HepG2 (cell line): Measurements from ENCODE around the gene PDE4D. TPM values are rescaled to one million over a fixed set of nuclear protein-coding genes. Genes with fewer than 3 reads are reported as not detected.

Experiments
- ATAC-seq: fragments of 200-7000 bp; cut with Tn5 transposase; 3 replicates; pipeline ENCODE4 v1.9.1; 2020; ENCODE audit warnings: mild to moderate bottlenecking, moderate library complexity
- BruUV-seq: library from RNA; stranded (reverse); fragments of 400-500 nt; replicated peaks from 2 replicates; lab custom pipeline; 2021; lab: Mats Ljungman, UMichigan
- CTCF ChIA-PET: fragments of 300-600 bp; formaldehyde crosslinking; extraction: SDS; loops from one replicate; lab custom pipeline; 2021; ENCODE audit warnings: low total read pairs, inconsistent platforms, low intra/inter-chr PET ratio; lab: Yijun Ruan, JAX
- POLR2A ChIA-PET: fragments of 350-600 bp; sonication (Branson Sonifier 250); formaldehyde crosslinking; loops from one replicate; lab custom pipeline; 2020; ENCODE audit warnings: antibody characterized with exemption, inconsistent platforms; lab: Yijun Ruan, JAX
- DNase-seq: peaks from one replicate; pipeline ENCODE4 v3.0.0-alpha.2; 2015; ENCODE audit warnings: low spot score
- FAIRE-seq: peaks from 3 replicates; lab custom pipeline; 2011; peaks lifted over from hg19 to GRCh38; lab: Jason Lieb, UNC
- H2AFZ ChIP-seq: one replicate; pipeline ENCODE4 v1.6.1; 2011; ENCODE audit warnings: low read length, inconsistent platforms
- H3K27ac ChIP-seq: fragments of 300-600 bp; 3 replicates; pipeline ENCODE4 v1.8.0; 2011; ENCODE audit warnings: mixed run types, mild to moderate bottlenecking, mixed read lengths, low read length, inconsistent platforms; ENCODE audit not compliant: insufficient read depth; ENCODE audit errors: extremely low read length
- H3K27me3 ChIP-seq, 2 experiments: fragments of 200-600 bp in 1 of 2; 2 replicates in 1 of 2; 3 replicates in 1 of 2; pipeline versions ENCODE4 v1.6.0 to v1.8.0; 2011; ENCODE audit warnings: low read length in 2 of 2, mild to moderate bottlenecking in 2 of 2, moderate library complexity in 2 of 2, inconsistent platforms in 1 of 2; ENCODE audit not compliant: insufficient read depth in 2 of 2, control insufficient read depth in 1 of 2
- H3K36me3 ChIP-seq, 2 experiments: fragments of 200-600 bp in 1 of 2; replicated peaks in 1 of 2; 2 replicates in 1 of 2; 3 replicates in 1 of 2; pipeline versions ENCODE4 v1.5.1 to v1.8.0; 2011; ENCODE audit warnings: low read length in 2 of 2, inconsistent platforms in 1 of 2; ENCODE audit not compliant: insufficient read depth in 2 of 2, control insufficient read depth in 1 of 2
- H3K4me1 ChIP-seq: 2 replicates; pipeline ENCODE4 v1.5.1; 2012; ENCODE audit warnings: low read length, inconsistent platforms; ENCODE audit not compliant: insufficient read depth
- H3K4me2 ChIP-seq: 2 replicates; pipeline ENCODE4 v1.6.0; 2011; ENCODE audit warnings: low read depth, low read length, inconsistent platforms
- H3K4me3 ChIP-seq, 3 experiments: fragments of 200-600 bp in 1 of 3; sonication (generic), shearing (Covaris generic) in 1 of 3; replicated peaks in 1 of 3; 2 replicates each; pipeline ENCODE4 v1.5.1; 2011 to 2016; ENCODE audit warnings: low read length in 3 of 3, inconsistent platforms in 2 of 3, low read depth in 2 of 3, mild to moderate bottlenecking in 2 of 3, control low read depth in 1 of 3, mixed read lengths in 1 of 3; ENCODE audit not compliant: insufficient read depth in 1 of 3
- H3K79me2 ChIP-seq: one replicate; pipeline ENCODE4 v1.6.1; 2011; ENCODE audit warnings: low read length, inconsistent platforms; ENCODE audit not compliant: insufficient read depth
- H3K9ac ChIP-seq: 2 replicates; pipeline ENCODE4 v1.6.0; 2011; ENCODE audit warnings: mild to moderate bottlenecking, low read depth, low read length, inconsistent platforms; ENCODE audit not compliant: insufficient read depth
- H3K9me3 ChIP-seq: 2 replicates; pipeline ENCODE4 v1.5.1; 2012; ENCODE audit warnings: mild to moderate bottlenecking, low read length
- H4K20me1 ChIP-seq: 2 replicates; pipeline ENCODE4 v1.6.0; 2011; ENCODE audit warnings: inconsistent platforms, mild to moderate bottlenecking, low read length, moderate library complexity; ENCODE audit not compliant: insufficient read depth
- CAMTA2 ChIP-seq: sonication (generic); formaldehyde crosslinking; IDR thresholded peaks from 2 replicates; pipeline ENCODE4 v1.4.0; 2020; ENCODE audit warnings: mild to moderate bottlenecking, missing genetic modification reagents, borderline replicate concordance
- ESRRA ChIP-seq: sonication (generic); formaldehyde crosslinking; IDR thresholded peaks from 2 replicates; pipeline ENCODE4 v1.5.1; 2020; ENCODE audit warnings: mild to moderate bottlenecking, low read depth, missing genetic modification reagents
- HOXA3 ChIP-seq: sonication (generic); formaldehyde crosslinking; IDR thresholded peaks from 2 replicates; pipeline ENCODE4 v1.5.0; 2020; ENCODE audit warnings: missing genetic modification reagents
- RELA ChIP-seq: sonication (generic); formaldehyde crosslinking; IDR thresholded peaks from 2 replicates; pipeline ENCODE4 v1.4.0; 2020; ENCODE audit warnings: missing genetic modification reagents
- ZNF354B ChIP-seq: sonication (generic); formaldehyde crosslinking; IDR thresholded peaks from 2 replicates; pipeline ENCODE4 v1.8.0; 2022; ENCODE audit warnings: mild to moderate bottlenecking, missing genetic modification reagents
- ZNF615 ChIP-seq: sonication (generic); formaldehyde crosslinking; IDR thresholded peaks from 2 replicates; pipeline ENCODE4 v1.5.0; 2020; ENCODE audit warnings: mild to moderate bottlenecking, missing genetic modification reagents, borderline replicate concordance
- WGBS: methylation state at CpG from one replicate; pipeline ENCODE4 v1.1.6; 2017; ENCODE audit warnings: low lambda C conversion rate; 5-methylcytosine and 5-hydroxymethylcytosine counted together
- in situ Hi-C: cut with HindIII; loops from 2 replicates; pipeline ENCODE4 v1.10.0; 2017; ENCODE audit warnings: low pct_unique_long_range_greater_than_20kb; ENCODE audit not compliant: extremely low pct_ligation_motif_present
- intact Hi-C: fragments of 100-400 bp; cut with micrococcal nuclease; formaldehyde crosslinking; loops from one replicate; pipeline ENCODE4 v1.10.0; 2022; ENCODE audit not compliant: unreplicated experiment
- polyA plus RNA-seq, 8 experiments: library from polyadenylated mRNA; depleted of rRNA in 3 of 8; stranded (reverse) in 7 of 8; unstranded in 1 of 8; fragments of >200 nt; fragmentation: Illumina TruSeq in 4 of 8; extraction: Trizol in 4 of 8; gene quantifications; 2 replicates each; pipeline versions ENCODE4 v1.2.1 to v1.2.3, GENCODE V29; 2011 to 2016; ENCODE audit warnings: low read depth in 4 of 8, missing spikeins in 1 of 8, mixed read lengths in 1 of 8; ENCODE audit not compliant: insufficient read depth in 1 of 8
- total RNA-seq, 5 experiments: library from RNA; depleted of rRNA; stranded (reverse); fragments of >200 nt; fragmentation: Illumina TruSeq; extraction: Trizol; gene quantifications; 2 replicates each; pipeline ENCODE4 v1.2.3, GENCODE V29; 2016; ENCODE audit warnings: low read depth in 1 of 5
- TF ChIP-seq, protein P1 (sequence below): sonication (generic); formaldehyde crosslinking; IDR thresholded peaks from 2 replicates; pipeline ENCODE4 v1.4.0; 2020; ENCODE audit warnings: missing genetic modification reagents

PDE4D gene
- total and polyA plus RNA-seq, 2 of the 13 experiments (the other 11 are each of a cell fraction or from before 2014, with no cell fraction given) = 7.0 to 12.2 TPM

DNA sequence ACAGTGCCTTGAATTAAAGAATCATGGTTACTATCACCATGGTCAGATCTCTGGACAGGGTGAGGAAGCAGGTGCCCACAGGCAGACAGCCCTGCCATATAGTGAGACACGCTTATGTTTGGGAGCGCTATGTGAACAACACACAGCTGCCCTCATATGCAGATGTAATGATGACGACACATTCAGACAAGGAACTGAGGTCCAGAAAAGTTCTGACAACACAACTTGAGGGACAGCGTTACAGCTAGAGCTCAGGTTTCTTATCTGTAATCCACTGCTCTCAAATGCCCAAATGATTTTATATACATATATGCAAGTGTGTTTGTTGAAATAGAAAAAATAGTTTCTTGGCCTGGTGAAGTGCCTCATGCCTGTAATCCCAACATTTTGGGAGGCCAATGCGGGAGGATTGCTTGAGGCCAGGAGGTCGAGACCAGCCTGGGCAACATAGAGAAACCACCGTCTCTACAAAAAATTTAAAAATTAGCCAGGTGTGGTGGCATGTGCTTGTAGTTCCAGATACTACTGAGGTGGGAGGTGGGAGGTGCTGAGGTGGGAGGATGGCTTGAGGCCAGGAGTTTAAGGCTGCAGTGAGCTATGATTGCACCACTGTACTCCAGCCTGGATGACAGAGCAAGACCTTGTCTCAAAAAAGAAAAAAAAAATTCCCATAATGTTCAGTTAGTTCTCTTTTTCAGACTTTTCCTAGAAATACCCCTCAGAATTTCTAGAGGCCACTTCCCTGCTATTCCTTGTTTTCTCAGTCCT is 887.4 kb downstream of the PDE4D start:
- Histone ChIP-seq H3K27ac (no peak overlapping the region), H3K4me3 (no peak overlapping the region), H3K9ac (no peak overlapping the region), H3K79me2 (no peaks in the 10 kb centered on the region), H3K27me3 (no peaks in the 10 kb centered on the region; a peak in 1 of 5 replicates), H3K36me3 (no peaks in the 10 kb centered on the region), H4K20me1 (no peaks in the 10 kb centered on the region; the same call in 1 of the 2 replicates), H3K4me2 (no peak overlapping the region), H2AFZ (no peak overlapping the region), H3K9me3 (no peaks in the 10 kb centered on the region), H3K4me1 (no peaks in the 10 kb centered on the region)
- no peak for TF ChIP-seq CAMTA2
- TF ChIP-seq ZNF354B (CRISPR knock-in tag) = no peak
- no peak for TF ChIP-seq RELA
- TF ChIP-seq HOXA3 (CRISPR knock-in tag) = no peak
- TF ChIP-seq ESRRA (CRISPR knock-in tag) = no peak
- TF ChIP-seq, protein P1, sequence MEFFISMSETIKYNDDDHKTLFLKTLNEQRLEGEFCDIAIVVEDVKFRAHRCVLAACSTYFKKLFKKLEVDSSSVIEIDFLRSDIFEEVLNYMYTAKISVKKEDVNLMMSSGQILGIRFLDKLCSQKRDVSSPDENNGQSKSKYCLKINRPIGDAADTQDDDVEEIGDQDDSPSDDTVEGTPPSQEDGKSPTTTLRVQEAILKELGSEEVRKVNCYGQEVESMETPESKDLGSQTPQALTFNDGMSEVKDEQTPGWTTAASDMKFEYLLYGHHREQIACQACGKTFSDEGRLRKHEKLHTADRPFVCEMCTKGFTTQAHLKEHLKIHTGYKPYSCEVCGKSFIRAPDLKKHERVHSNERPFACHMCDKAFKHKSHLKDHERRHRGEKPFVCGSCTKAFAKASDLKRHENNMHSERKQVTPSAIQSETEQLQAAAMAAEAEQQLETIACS (CRISPR knock-in tag) = no peak
- no peak for TF ChIP-seq ZNF615
- no peak for DNase-seq
- ChIA-PET POLR2A (no interaction called here), CTCF (no interaction called here)
- ATAC-seq = no peak; the same call in 2 of the 3 replicates
- 81% methylated on average over 7 of the region's 7 CpGs for WGBS
- no TSS peak for BruUV-seq
- no peak for FAIRE-seq
- in situ Hi-C loops (loop anchor here (10.0 kb wide), 1 partner anchor 121 kb away; no protein-coding TSS in a partner anchor), intact Hi-C loops (no loop called here)
